Measurements from ENCODE around the gene COL11A2. TPM values are rescaled to one million over a fixed set of nuclear protein-coding genes. Genes with fewer than 3 reads are reported as not detected.

COL11A2 gene
- total RNA-seq, 1 donor from 2014 or later, result 0.47 TPM

DNA sequence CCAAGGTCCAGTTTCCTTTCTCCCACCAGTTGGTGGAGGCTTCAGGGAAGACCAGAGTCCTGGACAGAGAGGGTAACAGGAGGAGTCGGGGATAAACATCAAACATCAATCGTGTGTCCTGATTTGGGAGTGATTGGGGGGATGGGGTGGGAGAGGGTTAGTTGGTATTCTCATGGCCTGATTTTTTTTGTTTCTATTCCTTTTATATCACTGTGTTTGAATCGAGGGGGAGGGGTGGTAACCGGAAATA lies 11.8 kb upstream of the COL11A2 start:
- TF ChIP-seq, protein P1, sequence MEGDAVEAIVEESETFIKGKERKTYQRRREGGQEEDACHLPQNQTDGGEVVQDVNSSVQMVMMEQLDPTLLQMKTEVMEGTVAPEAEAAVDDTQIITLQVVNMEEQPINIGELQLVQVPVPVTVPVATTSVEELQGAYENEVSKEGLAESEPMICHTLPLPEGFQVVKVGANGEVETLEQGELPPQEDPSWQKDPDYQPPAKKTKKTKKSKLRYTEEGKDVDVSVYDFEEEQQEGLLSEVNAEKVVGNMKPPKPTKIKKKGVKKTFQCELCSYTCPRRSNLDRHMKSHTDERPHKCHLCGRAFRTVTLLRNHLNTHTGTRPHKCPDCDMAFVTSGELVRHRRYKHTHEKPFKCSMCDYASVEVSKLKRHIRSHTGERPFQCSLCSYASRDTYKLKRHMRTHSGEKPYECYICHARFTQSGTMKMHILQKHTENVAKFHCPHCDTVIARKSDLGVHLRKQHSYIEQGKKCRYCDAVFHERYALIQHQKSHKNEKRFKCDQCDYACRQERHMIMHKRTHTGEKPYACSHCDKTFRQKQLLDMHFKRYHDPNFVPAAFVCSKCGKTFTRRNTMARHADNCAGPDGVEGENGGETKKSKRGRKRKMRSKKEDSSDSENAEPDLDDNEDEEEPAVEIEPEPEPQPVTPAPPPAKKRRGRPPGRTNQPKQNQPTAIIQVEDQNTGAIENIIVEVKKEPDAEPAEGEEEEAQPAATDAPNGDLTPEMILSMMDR (IDR thresholded peaks at IDR 0.05), result no peak
- peak overlapping the region; percentile 41 for H3K27ac Mint-ChIP-seq
- DNase-seq (no peak), ATAC-seq (ENCODE audit: low read depth) (no peak)
- H3K36me3 Mint-ChIP-seq (ENCODE audit: low read depth), result peaks cover 35% of the 10 kb centered on the region
- POLR2A ChIA-PET, result interaction anchor here (0.6 to 1.3 kb wide), 6 partner anchors 42 to 232 kb away, joined by 3 to 12 read pairs (median 4); partner anchors contain the start of genes RPS18 and VPS52
- H3K27me3 Mint-ChIP-seq, result no peaks in the 10 kb centered on the region
- intact Hi-C loops (cut with micrococcal nuclease), result loop anchor here (5.0 to 10.0 kb wide), 3 partner anchors 1007 to 1229 kb away; partner anchors contain the start of genes AGPAT1, DXO and RNF5
- CTCF ChIA-PET, result interaction anchor here (1.3 kb wide), 1 partner anchor 44 kb away, joined by 3 read pairs; no protein-coding TSS in a partner anchor
- peak overlapping the region; percentile 87 for H3K4me3 Mint-ChIP-seq
- H3K4me1 Mint-ChIP-seq, result peaks cover 70% of the 10 kb centered on the region
- H3K9me3 Mint-ChIP-seq, result no peaks in the 10 kb centered on the region

DNA sequence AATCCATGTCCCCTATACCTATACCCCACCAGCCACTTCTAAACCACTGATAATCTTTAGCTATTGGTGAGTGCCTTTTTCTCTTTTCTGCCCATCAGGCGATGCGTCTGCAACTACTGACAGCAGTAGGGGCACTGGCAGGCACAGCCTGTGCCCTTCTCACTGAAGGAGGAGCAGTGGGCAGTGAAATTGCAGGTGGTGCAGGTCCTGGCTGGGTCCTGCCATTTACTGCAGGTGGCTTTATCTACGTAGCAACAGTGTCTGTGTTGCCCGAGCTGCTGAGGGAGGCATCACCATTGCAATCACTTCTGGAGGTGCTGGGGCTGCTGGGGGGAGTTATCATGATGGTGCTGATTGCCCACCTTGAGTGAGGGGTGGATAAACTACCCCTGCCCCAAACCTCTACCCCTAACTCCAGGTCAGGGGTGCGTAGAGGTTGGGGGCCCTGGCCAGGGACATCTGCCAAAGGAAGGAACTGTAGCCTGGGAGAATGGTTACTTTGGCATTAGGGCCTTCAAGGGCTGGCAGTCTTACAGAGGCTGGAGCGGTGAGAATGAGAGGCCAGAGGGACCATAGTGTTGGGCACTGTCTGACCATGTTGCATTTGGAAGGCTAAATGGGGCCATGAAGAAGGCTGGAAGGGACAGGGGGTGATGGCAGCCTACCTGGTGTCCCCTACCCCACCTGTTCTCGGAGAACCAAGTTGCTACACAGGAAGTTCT lies 11.3 kb upstream of the COL11A2 start:
- Mint-ChIP-seq H3K9me3 (no peaks in the 10 kb centered on the region), H3K4me3 (peak overlapping the region; percentile 87), H3K27ac (peak overlapping the region; percentile 32), H3K27me3 (no peaks in the 10 kb centered on the region), H3K4me1 (peaks cover 70% of the 10 kb centered on the region), H3K36me3 (ENCODE audit: low read depth) (peaks cover 37% of the 10 kb centered on the region)
- intact Hi-C loops (cut with micrococcal nuclease), result loop anchor here (5.0 to 10.0 kb wide), 3 partner anchors 1006 to 1229 kb away; partner anchors contain the start of genes AGPAT1, DXO and RNF5
- ChIA-PET CTCF (interaction anchor here (1.6 kb wide), 1 partner anchor 44 kb away, joined by 4 read pairs; no protein-coding TSS in a partner anchor), POLR2A (interaction anchor here (1.1 kb wide), 1 partner anchor 68 kb away, joined by 4 read pairs; no protein-coding TSS in a partner anchor)
- no peak for ATAC-seq (ENCODE audit: low read depth)
- DNase-seq, result no peak
- TF ChIP-seq, protein P1 (IDR thresholded peaks at IDR 0.05), result no peak

DNA sequence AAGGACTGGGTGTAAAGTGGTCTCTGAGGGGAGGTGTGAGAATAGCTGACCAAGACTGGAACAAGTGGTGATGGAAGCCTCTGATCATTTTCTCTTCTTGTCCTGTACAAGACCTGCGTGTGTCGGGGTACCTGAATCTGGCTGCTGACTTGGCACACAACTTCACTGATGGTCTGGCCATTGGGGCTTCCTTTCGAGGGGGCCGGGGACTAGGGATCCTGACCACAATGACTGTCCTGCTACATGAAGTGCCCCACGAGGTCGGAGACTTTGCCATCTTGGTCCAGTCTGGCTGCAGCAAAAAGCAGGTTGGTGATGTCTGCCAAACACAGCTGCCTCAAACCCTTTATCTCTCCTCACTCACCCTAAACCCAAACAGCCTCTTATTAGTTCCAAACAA lies 10.5 kb upstream of the COL11A2 start:
- peaks cover 41% of the 10 kb centered on the region for H3K36me3 Mint-ChIP-seq (ENCODE audit: low read depth)
- TF ChIP-seq, protein P1 (IDR thresholded peaks at IDR 0.05), result no peak
- ChIA-PET POLR2A (interaction anchor here (1.1 kb wide), 1 partner anchor 68 kb away, joined by 4 read pairs; no protein-coding TSS in a partner anchor), CTCF (interaction anchor here (1.6 kb wide), 1 partner anchor 45 kb away, joined by 4 read pairs; no protein-coding TSS in a partner anchor)
- ATAC-seq (ENCODE audit: low read depth) (no peak), DNase-seq (no peak)
- peak overlapping the region; percentile 50 for H3K4me3 Mint-ChIP-seq
- intact Hi-C loops (cut with micrococcal nuclease), result loop anchor here (5.0 to 10.0 kb wide), 3 partner anchors 1005 to 1228 kb away; partner anchors contain the start of genes AGPAT1, DXO and RNF5
- H3K27me3 Mint-ChIP-seq, result no peaks in the 10 kb centered on the region
- H3K9me3 Mint-ChIP-seq, result no peaks in the 10 kb centered on the region
- H3K27ac Mint-ChIP-seq, result no peak overlapping the region
- H3K4me1 Mint-ChIP-seq, result peaks cover 78% of the 10 kb centered on the region

DNA sequence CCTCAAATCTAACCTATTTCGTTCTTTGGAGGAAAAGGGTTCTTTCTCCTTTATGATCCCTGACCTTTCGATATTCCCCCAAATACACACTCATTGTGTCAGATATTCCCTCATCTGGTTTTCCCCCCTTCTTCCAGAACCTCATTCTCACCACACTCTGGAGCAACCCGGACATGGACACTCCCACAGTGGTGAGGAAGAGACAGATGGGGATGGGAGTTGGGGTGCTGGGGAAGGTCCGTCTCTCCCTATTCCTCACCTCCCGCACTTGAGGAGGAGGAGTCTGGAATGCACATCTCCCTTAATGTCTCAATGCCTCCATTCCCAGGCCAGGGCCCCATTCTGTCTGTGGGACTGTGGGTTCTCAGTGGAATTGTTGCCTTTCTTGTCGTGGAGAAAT lies 9.7 kb upstream of the COL11A2 start:
- Mint-ChIP-seq H3K27ac (no peak overlapping the region), H3K9me3 (no peaks in the 10 kb centered on the region)
- POLR2A ChIA-PET, result no interaction called here

More for the DNA sequence above, 9.7 kb upstream of the COL11A2 start:
- intact Hi-C loops (cut with micrococcal nuclease), result loop anchor here (2.0 to 10.0 kb wide), 5 partner anchors 89 to 1227 kb away; partner anchors contain the start of genes AGPAT1, DXO, HLA-DOA and RNF5
- TF ChIP-seq, protein P1 (IDR thresholded peaks at IDR 0.05), result no peak
- Mint-ChIP-seq H3K4me3 (peak overlapping the region; percentile 99), H3K36me3 (ENCODE audit: low read depth) (peaks cover 50% of the 10 kb centered on the region), H3K27me3 (no peaks in the 10 kb centered on the region), H3K4me1 (peaks cover 82% of the 10 kb centered on the region)
- CTCF ChIA-PET, result interaction anchor here (1.6 kb wide), 1 partner anchor 46 kb away, joined by 4 read pairs; no protein-coding TSS in a partner anchor
- ATAC-seq (ENCODE audit: low read depth) (no peak), DNase-seq (no peak)
